Measurements from ENCODE around the gene AAK1.

AAK1 gene

GRCh38 chr2:69531186-69531585 lies 112.4 kb downstream of the AAK1 start:
- Histone ChIP-seq H3K36me3 (ENCODE audit: control insufficient read depth in 2 of 2, insufficient read depth in 2 of 2, low read length in 2 of 2) (peaks cover 32 to 34% of the 10 kb centered on the region in 2 donors), H3K9ac (ENCODE audit: low read depth in 1 of 2, low read length in 2 of 2) (no peak overlapping the region), H3K4me1 (ENCODE audit: control insufficient read depth in 2 of 2, insufficient read depth in 2 of 2, low read length in 2 of 2) (peaks cover 0 to under 1% of the 10 kb centered on the region in 2 donors)

GRCh38 chr2:69529480-69529879 lies 114.1 kb downstream of the AAK1 start:
- H3K4me1 ChIP-seq (ENCODE audit: control insufficient read depth in 2 of 2, insufficient read depth in 2 of 2, low read length in 2 of 2) = no peaks in the 10 kb centered on the region
- H3K9ac ChIP-seq (ENCODE audit: low read depth in 1 of 2, low read length in 2 of 2) = no peak overlapping the region
- peaks cover 41 to 46% of the 10 kb centered on the region in 2 donors for H3K36me3 ChIP-seq (ENCODE audit: control insufficient read depth in 2 of 2, insufficient read depth in 2 of 2, low read length in 2 of 2)
- H3K27me3 ChIP-seq (ENCODE audit: control insufficient read depth in 2 of 2, insufficient read depth in 2 of 2, low read length in 2 of 2) = no peaks in the 10 kb centered on the region
- H3K9me3 ChIP-seq (ENCODE audit: control insufficient read depth in 2 of 2, low read length in 2 of 2) = no peaks in the 10 kb centered on the region
- no peak overlapping the region for H3K4me3 ChIP-seq (ENCODE audit: low read length in 2 of 2)
- H3K27ac ChIP-seq (ENCODE audit: low read depth in 2 of 2, low read length in 2 of 2) = no peak overlapping the region

More at GRCh38 chr2:69531186-69531585, 112.4 kb downstream of the AAK1 start:
- Histone ChIP-seq H3K4me3 (ENCODE audit: low read length in 2 of 2) (no peak overlapping the region), H3K27me3 (ENCODE audit: control insufficient read depth in 2 of 2, insufficient read depth in 2 of 2, low read length in 2 of 2) (no peaks in the 10 kb centered on the region), H3K9me3 (ENCODE audit: control insufficient read depth in 2 of 2, low read length in 2 of 2) (no peaks in the 10 kb centered on the region), H3K27ac (ENCODE audit: low read depth in 2 of 2, low read length in 2 of 2) (no peak overlapping the region)

GRCh38 chr2:69525261-69525660 lies 118.3 kb downstream of the AAK1 start:
- H3K4me3 ChIP-seq (ENCODE audit: low read length in 2 of 2) = no peak overlapping the region
- H3K27me3 ChIP-seq (ENCODE audit: control insufficient read depth in 2 of 2, insufficient read depth in 2 of 2, low read length in 2 of 2) = no peaks in the 10 kb centered on the region
- H3K36me3 ChIP-seq (ENCODE audit: control insufficient read depth in 2 of 2, insufficient read depth in 2 of 2, low read length in 2 of 2) = peaks cover 42 to 48% of the 10 kb centered on the region in 2 donors
- no peaks in the 10 kb centered on the region for H3K4me1 ChIP-seq (ENCODE audit: control insufficient read depth in 2 of 2, insufficient read depth in 2 of 2, low read length in 2 of 2)
- no peak overlapping the region for H3K27ac ChIP-seq (ENCODE audit: low read depth in 2 of 2, low read length in 2 of 2)
- H3K9ac ChIP-seq (ENCODE audit: low read depth in 1 of 2, low read length in 2 of 2) = no peak overlapping the region
- no peaks in the 10 kb centered on the region for H3K9me3 ChIP-seq (ENCODE audit: control insufficient read depth in 2 of 2, low read length in 2 of 2)

- Histone ChIP-seq H3K9me3 (ENCODE audit: control insufficient read depth in 2 of 2, low read length in 2 of 2) (no peaks in the 10 kb centered on the region), H3K36me3 (ENCODE audit: control insufficient read depth in 2 of 2, insufficient read depth in 2 of 2, low read length in 2 of 2) (peaks cover 40 to 46% of the 10 kb centered on the region in 2 donors), H3K27me3 (ENCODE audit: control insufficient read depth in 2 of 2, insufficient read depth in 2 of 2, low read length in 2 of 2) (no peaks in the 10 kb centered on the region), H3K9ac (ENCODE audit: low read depth in 1 of 2, low read length in 2 of 2) (no peak overlapping the region), H3K4me3 (ENCODE audit: low read length in 2 of 2) (no peak overlapping the region), H3K27ac (ENCODE audit: low read depth in 2 of 2, low read length in 2 of 2) (no peak overlapping the region), H3K4me1 (ENCODE audit: control insufficient read depth in 2 of 2, insufficient read depth in 2 of 2, low read length in 2 of 2) (no peaks in the 10 kb centered on the region)
Measured at GRCh38 chr2:69524799-69525198, 118.7 kb downstream of the AAK1 start.

- no peak overlapping the region for H3K27ac ChIP-seq (ENCODE audit: low read depth in 2 of 2, low read length in 2 of 2)
- H3K9me3 ChIP-seq (ENCODE audit: control insufficient read depth in 2 of 2, low read length in 2 of 2) = no peaks in the 10 kb centered on the region
- H3K4me1 ChIP-seq (ENCODE audit: control insufficient read depth in 2 of 2, insufficient read depth in 2 of 2, low read length in 2 of 2) = no peaks in the 10 kb centered on the region
- peaks cover 33 to 54% of the 10 kb centered on the region in 2 donors for H3K36me3 ChIP-seq (ENCODE audit: control insufficient read depth in 2 of 2, insufficient read depth in 2 of 2, low read length in 2 of 2)
- H3K27me3 ChIP-seq (ENCODE audit: control insufficient read depth in 2 of 2, insufficient read depth in 2 of 2, low read length in 2 of 2) = no peaks in the 10 kb centered on the region
- H3K9ac ChIP-seq (ENCODE audit: low read depth in 1 of 2, low read length in 2 of 2) = no peak overlapping the region
- H3K4me3 ChIP-seq (ENCODE audit: low read length in 2 of 2) = no peak overlapping the region
Measured at GRCh38 chr2:69521747-69522146, 121.8 kb downstream of the AAK1 start.

- no peak overlapping the region for H3K9ac ChIP-seq (ENCODE audit: low read depth in 1 of 2, low read length in 2 of 2)
- peaks cover 29 to 42% of the 10 kb centered on the region in 2 donors for H3K36me3 ChIP-seq (ENCODE audit: control insufficient read depth in 2 of 2, insufficient read depth in 2 of 2, low read length in 2 of 2)
- H3K4me3 ChIP-seq (ENCODE audit: low read length in 2 of 2) = no peak overlapping the region
- H3K27me3 ChIP-seq (ENCODE audit: control insufficient read depth in 2 of 2, insufficient read depth in 2 of 2, low read length in 2 of 2) = no peaks in the 10 kb centered on the region
- H3K9me3 ChIP-seq (ENCODE audit: control insufficient read depth in 2 of 2, low read length in 2 of 2) = no peaks in the 10 kb centered on the region
- no peak overlapping the region for H3K27ac ChIP-seq (ENCODE audit: low read depth in 2 of 2, low read length in 2 of 2)
- no peaks in the 10 kb centered on the region for H3K4me1 ChIP-seq (ENCODE audit: control insufficient read depth in 2 of 2, insufficient read depth in 2 of 2, low read length in 2 of 2)
Measured at GRCh38 chr2:69518841-69519240, 124.7 kb downstream of the AAK1 start.

- Histone ChIP-seq H3K27me3 (ENCODE audit: control insufficient read depth in 2 of 2, insufficient read depth in 2 of 2, low read length in 2 of 2) (no peaks in the 10 kb centered on the region), H3K36me3 (ENCODE audit: control insufficient read depth in 2 of 2, insufficient read depth in 2 of 2, low read length in 2 of 2) (peaks cover 32 to 44% of the 10 kb centered on the region in 2 donors), H3K27ac (ENCODE audit: low read depth in 2 of 2, low read length in 2 of 2) (no peak overlapping the region)
Measured at GRCh38 chr2:69517410-69517809, 126.1 kb downstream of the AAK1 start.

GRCh38 chr2:69514819-69515218 lies 128.7 kb downstream of the AAK1 start:
- Histone ChIP-seq H3K9me3 (ENCODE audit: control insufficient read depth in 2 of 2, low read length in 2 of 2) (no peaks in the 10 kb centered on the region), H3K4me1 (ENCODE audit: control insufficient read depth in 2 of 2, insufficient read depth in 2 of 2, low read length in 2 of 2) (no peaks in the 10 kb centered on the region), H3K9ac (ENCODE audit: low read depth in 1 of 2, low read length in 2 of 2) (no peak overlapping the region), H3K4me3 (ENCODE audit: low read length in 2 of 2) (no peak overlapping the region), H3K36me3 (ENCODE audit: control insufficient read depth in 2 of 2, insufficient read depth in 2 of 2, low read length in 2 of 2) (peaks cover 37 to 40% of the 10 kb centered on the region in 2 donors), H3K27me3 (ENCODE audit: control insufficient read depth in 2 of 2, insufficient read depth in 2 of 2, low read length in 2 of 2) (no peaks in the 10 kb centered on the region), H3K27ac (ENCODE audit: low read depth in 2 of 2, low read length in 2 of 2) (no peak overlapping the region)

More at GRCh38 chr2:69517410-69517809, 126.1 kb downstream of the AAK1 start:
- Histone ChIP-seq H3K9ac (ENCODE audit: low read depth in 1 of 2, low read length in 2 of 2) (no peak overlapping the region), H3K9me3 (ENCODE audit: control insufficient read depth in 2 of 2, low read length in 2 of 2) (no peaks in the 10 kb centered on the region), H3K4me1 (ENCODE audit: control insufficient read depth in 2 of 2, insufficient read depth in 2 of 2, low read length in 2 of 2) (no peaks in the 10 kb centered on the region), H3K4me3 (ENCODE audit: low read length in 2 of 2) (no peak overlapping the region)

GRCh38 chr2:69514406-69514805 lies 129.1 kb downstream of the AAK1 start:
- Histone ChIP-seq H3K4me1 (ENCODE audit: control insufficient read depth in 2 of 2, insufficient read depth in 2 of 2, low read length in 2 of 2) (no peaks in the 10 kb centered on the region), H3K27me3 (ENCODE audit: control insufficient read depth in 2 of 2, insufficient read depth in 2 of 2, low read length in 2 of 2) (no peaks in the 10 kb centered on the region), H3K9ac (ENCODE audit: low read depth in 1 of 2, low read length in 2 of 2) (no peak overlapping the region), H3K27ac (ENCODE audit: low read depth in 2 of 2, low read length in 2 of 2) (no peak overlapping the region), H3K9me3 (ENCODE audit: control insufficient read depth in 2 of 2, low read length in 2 of 2) (no peaks in the 10 kb centered on the region), H3K4me3 (ENCODE audit: low read length in 2 of 2) (no peak overlapping the region), H3K36me3 (ENCODE audit: control insufficient read depth in 2 of 2, insufficient read depth in 2 of 2, low read length in 2 of 2) (peaks cover 37 to 40% of the 10 kb centered on the region in 2 donors)

GRCh38 chr2:69512446-69512845 lies 131.1 kb downstream of the AAK1 start:
- Histone ChIP-seq H3K27me3 (ENCODE audit: control insufficient read depth in 2 of 2, insufficient read depth in 2 of 2, low read length in 2 of 2) (no peaks in the 10 kb centered on the region), H3K4me1 (ENCODE audit: control insufficient read depth in 2 of 2, insufficient read depth in 2 of 2, low read length in 2 of 2) (peaks cover 0 to 3% of the 10 kb centered on the region in 2 donors), H3K9ac (ENCODE audit: low read depth in 1 of 2, low read length in 2 of 2) (no peak overlapping the region), H3K27ac (ENCODE audit: low read depth in 2 of 2, low read length in 2 of 2) (no peak overlapping the region), H3K9me3 (ENCODE audit: control insufficient read depth in 2 of 2, low read length in 2 of 2) (no peaks in the 10 kb centered on the region), H3K4me3 (ENCODE audit: low read length in 2 of 2) (no peak overlapping the region), H3K36me3 (ENCODE audit: control insufficient read depth in 2 of 2, insufficient read depth in 2 of 2, low read length in 2 of 2) (peaks cover 28 to 37% of the 10 kb centered on the region in 2 donors)

- H3K4me3 ChIP-seq (ENCODE audit: low read length in 2 of 2) = no peak overlapping the region
- no peaks in the 10 kb centered on the region for H3K27me3 ChIP-seq (ENCODE audit: control insufficient read depth in 2 of 2, insufficient read depth in 2 of 2, low read length in 2 of 2)
- no peak overlapping the region for H3K9ac ChIP-seq (ENCODE audit: low read depth in 1 of 2, low read length in 2 of 2)
- H3K27ac ChIP-seq (ENCODE audit: low read depth in 2 of 2, low read length in 2 of 2) = no peak overlapping the region
- H3K4me1 ChIP-seq (ENCODE audit: control insufficient read depth in 2 of 2, insufficient read depth in 2 of 2, low read length in 2 of 2) = peaks cover 0 to 3% of the 10 kb centered on the region in 2 donors
- H3K9me3 ChIP-seq (ENCODE audit: control insufficient read depth in 2 of 2, low read length in 2 of 2) = no peaks in the 10 kb centered on the region
- peaks cover 37 to 50% of the 10 kb centered on the region in 2 donors for H3K36me3 ChIP-seq (ENCODE audit: control insufficient read depth in 2 of 2, insufficient read depth in 2 of 2, low read length in 2 of 2)
Measured at GRCh38 chr2:69510204-69510603, 133.3 kb downstream of the AAK1 start.

All from mucosa of rectum (tissue), 2 donors.